Caco-2 (cell line): ENCODE results near the gene SLCO1C1. TPM values are rescaled to one million over a fixed set of nuclear protein-coding genes. Genes with fewer than 3 reads are reported as not detected.

Experiments
- BruUV-seq: library from RNA; stranded (reverse); fragments of 400-500 nt; replicated peaks from 2 replicates; lab custom pipeline; 2021; lab: Mats Ljungman, UMichigan
- CTCF ChIA-PET: fragments of 300-600 bp; sonication (Branson Sonifier 250); formaldehyde crosslinking; loops from one replicate; lab custom pipeline; 2022; ENCODE audit warnings: antibody characterized with exemption; lab: Charles Lee
- POLR2A ChIA-PET: fragments of 300-600 bp; sonication (Branson Sonifier 250); formaldehyde crosslinking; loops from one replicate; lab custom pipeline; 2022; ENCODE audit warnings: antibody characterized with exemption; lab: Charles Lee
- DNase-seq, 2 experiments: peaks; one replicate each; pipeline versions ENCODE4 v3.0.0 to v3.0.0-alpha.2; 2020 to 2022
- H3K27me3 ChIP-seq: replicated peaks from 2 replicates; pipeline ENCODE4 v1.6.0; 2011; ENCODE audit warnings: low read length; ENCODE audit not compliant: control insufficient read depth, insufficient read depth
- H3K36me3 ChIP-seq: 2 replicates; pipeline ENCODE4 v1.5.1; 2011; ENCODE audit warnings: low read length; ENCODE audit not compliant: control insufficient read depth, insufficient read depth
- H3K4me1 ChIP-seq: fragments of 250-450 bp; sonication (Bioruptor Pico); 2 replicates; pipeline ENCODE4 v1.5.1; 2020; ENCODE audit warnings: mild to moderate bottlenecking
- H3K4me3 ChIP-seq: 2 replicates; pipeline ENCODE4 v1.5.1; 2011; ENCODE audit warnings: low read depth, mild to moderate bottlenecking, control low read depth, low read length
- H3K9me3 ChIP-seq: fragments of 250-450 bp; sonication (Bioruptor Pico); 2 replicates; pipeline ENCODE4 v1.5.1; 2020; ENCODE audit warnings: mild to moderate bottlenecking, moderate library complexity
- H3K27ac Mint-ChIP-seq: one replicate; pipeline ENCODE4 v1.8.0; 2022; ENCODE audit warnings: mixed read lengths; ENCODE audit not compliant: unreplicated experiment
- H3K27me3 Mint-ChIP-seq: one replicate; pipeline ENCODE4 v1.8.0; 2022; ENCODE audit warnings: mixed read lengths; ENCODE audit not compliant: insufficient read depth, unreplicated experiment
- H3K36me3 Mint-ChIP-seq: one replicate; pipeline ENCODE4 v1.8.0; 2022; ENCODE audit warnings: mild to moderate bottlenecking, mixed read lengths; ENCODE audit not compliant: insufficient read depth, unreplicated experiment
- H3K4me1 Mint-ChIP-seq: one replicate; pipeline ENCODE4 v1.8.0; 2022; ENCODE audit warnings: low read depth, mixed read lengths; ENCODE audit not compliant: unreplicated experiment
- H3K4me3 Mint-ChIP-seq: one replicate; pipeline ENCODE4 v1.8.0; 2022; ENCODE audit warnings: mild to moderate bottlenecking, moderate library complexity, mixed read lengths; ENCODE audit not compliant: unreplicated experiment
- H3K9me3 Mint-ChIP-seq: one replicate; pipeline ENCODE4 v1.8.0; 2022; ENCODE audit warnings: mixed read lengths; ENCODE audit not compliant: unreplicated experiment
- intact Hi-C: fragments of 100-400 bp; cut with micrococcal nuclease; formaldehyde crosslinking; loops from one replicate; pipeline ENCODE4 v1.10.0; 2022; ENCODE audit not compliant: unreplicated experiment
- total RNA-seq: library from RNA; stranded (reverse); gene quantifications from 2 replicates; pipeline ENCODE4 v1.2.3, GENCODE V29; 2022
- TF ChIP-seq, protein P1 (sequence below), 2 experiments: fragments of 200-600 bp in 1 of 2; IDR thresholded peaks; 1 replicate in 1 of 2; 2 replicates in 1 of 2; pipeline versions ENCODE4 v1.5.1 to v1.8.0; 2011 to 2022; ENCODE audit warnings: antibody characterized with exemption in 1 of 2, control low read depth in 1 of 2, inconsistent platforms in 1 of 2, low read depth in 1 of 2, low read length in 1 of 2, mild to moderate bottlenecking in 1 of 2, moderate library complexity in 1 of 2; ENCODE audit not compliant: insufficient read depth in 1 of 2, severe bottlenecking in 1 of 2, unreplicated experiment in 1 of 2

Gene SLCO1C1
- total RNA-seq, 1 experiment from 2014 or later = not detected

GRCh38 chr12:20696181-20696905, 1.2 kb downstream of the SLCO1C1 start:
- no peak overlapping the region for H3K4me3 ChIP-seq
- TF ChIP-seq, protein P1, sequence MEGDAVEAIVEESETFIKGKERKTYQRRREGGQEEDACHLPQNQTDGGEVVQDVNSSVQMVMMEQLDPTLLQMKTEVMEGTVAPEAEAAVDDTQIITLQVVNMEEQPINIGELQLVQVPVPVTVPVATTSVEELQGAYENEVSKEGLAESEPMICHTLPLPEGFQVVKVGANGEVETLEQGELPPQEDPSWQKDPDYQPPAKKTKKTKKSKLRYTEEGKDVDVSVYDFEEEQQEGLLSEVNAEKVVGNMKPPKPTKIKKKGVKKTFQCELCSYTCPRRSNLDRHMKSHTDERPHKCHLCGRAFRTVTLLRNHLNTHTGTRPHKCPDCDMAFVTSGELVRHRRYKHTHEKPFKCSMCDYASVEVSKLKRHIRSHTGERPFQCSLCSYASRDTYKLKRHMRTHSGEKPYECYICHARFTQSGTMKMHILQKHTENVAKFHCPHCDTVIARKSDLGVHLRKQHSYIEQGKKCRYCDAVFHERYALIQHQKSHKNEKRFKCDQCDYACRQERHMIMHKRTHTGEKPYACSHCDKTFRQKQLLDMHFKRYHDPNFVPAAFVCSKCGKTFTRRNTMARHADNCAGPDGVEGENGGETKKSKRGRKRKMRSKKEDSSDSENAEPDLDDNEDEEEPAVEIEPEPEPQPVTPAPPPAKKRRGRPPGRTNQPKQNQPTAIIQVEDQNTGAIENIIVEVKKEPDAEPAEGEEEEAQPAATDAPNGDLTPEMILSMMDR (IDR thresholded peaks at IDR 0.05; ENCODE audit: insufficient read depth in 1 of 2, low read depth in 1 of 2, low read length in 1 of 2, severe bottlenecking in 1 of 2, unreplicated experiment in 1 of 2) = no peak
- H3K27me3 ChIP-seq = no peaks in the 10 kb centered on the region
- intact Hi-C loops = no loop called here
- no peaks in the 10 kb centered on the region for H3K9me3 ChIP-seq
- H3K4me1 ChIP-seq = no peaks in the 10 kb centered on the region
- H3K36me3 ChIP-seq = no peaks in the 10 kb centered on the region
- BruUV-seq = no TSS peak
- no peaks in the 10 kb centered on the region for H3K36me3 Mint-ChIP-seq
- H3K9me3 Mint-ChIP-seq = no peaks in the 10 kb centered on the region
- H3K27ac Mint-ChIP-seq = no peak overlapping the region
- H3K4me3 Mint-ChIP-seq = no peak overlapping the region
- no peaks in the 10 kb centered on the region for H3K4me1 Mint-ChIP-seq
- ChIA-PET CTCF (no interaction called here), POLR2A (no interaction called here)
- no peak for DNase-seq
- peaks cover 6% of the 10 kb centered on the region for H3K27me3 Mint-ChIP-seq

- POLR2A ChIA-PET = no interaction called here
- TF ChIP-seq, protein P1 (IDR thresholded peaks at IDR 0.05; ENCODE audit: insufficient read depth in 1 of 2, low read depth in 1 of 2, low read length in 1 of 2, severe bottlenecking in 1 of 2, unreplicated experiment in 1 of 2) = no peak
- H3K36me3 Mint-ChIP-seq = no peaks in the 10 kb centered on the region
- no peak overlapping the region for H3K27ac Mint-ChIP-seq
- BruUV-seq = no TSS peak
- Histone ChIP-seq H3K4me1 (no peaks in the 10 kb centered on the region), H3K4me3 (no peak overlapping the region), H3K9me3 (no peaks in the 10 kb centered on the region), H3K27me3 (no peaks in the 10 kb centered on the region), H3K36me3 (no peaks in the 10 kb centered on the region)
- no peak for DNase-seq
- no peaks in the 10 kb centered on the region for H3K9me3 Mint-ChIP-seq
- intact Hi-C loops = no loop called here
- CTCF ChIA-PET = interaction anchor here (0.6 kb wide), 1 partner anchor 1434 kb away, joined by 3 read pairs; no protein-coding TSS in a partner anchor
- no peak overlapping the region for H3K4me3 Mint-ChIP-seq
- peaks cover 2% of the 10 kb centered on the region for H3K27me3 Mint-ChIP-seq
- H3K4me1 Mint-ChIP-seq = no peaks in the 10 kb centered on the region
These were observed 6.0 kb downstream of the SLCO1C1 start for GRCh38 chr12:20701106-20701505.

DNA sequence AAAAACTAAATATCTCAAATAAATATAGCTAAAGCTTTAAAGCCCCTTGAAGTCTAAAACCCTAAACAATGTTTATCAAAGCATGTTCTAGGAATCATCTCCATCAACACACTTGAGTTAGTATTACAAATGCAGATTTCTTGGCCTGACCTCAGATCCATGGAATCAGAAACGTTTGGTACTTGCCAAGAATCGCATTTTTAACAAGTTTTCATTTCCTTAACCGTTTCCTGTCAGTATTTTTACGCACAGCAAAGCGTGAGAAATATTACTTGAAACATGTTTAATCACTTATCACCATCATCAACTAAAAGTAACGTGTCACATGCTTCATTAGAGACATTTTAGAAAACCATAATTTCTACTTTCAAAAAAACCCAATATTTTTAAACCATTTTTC, 9.7 kb downstream of the SLCO1C1 start:
- Mint-ChIP-seq H3K27me3 (peaks cover 6% of the 10 kb centered on the region), H3K4me3 (no peak overlapping the region), H3K4me1 (no peaks in the 10 kb centered on the region), H3K36me3 (no peaks in the 10 kb centered on the region), H3K27ac (no peak overlapping the region), H3K9me3 (no peaks in the 10 kb centered on the region)
- POLR2A ChIA-PET = no interaction called here
- CTCF ChIA-PET = no interaction called here
- BruUV-seq = no TSS peak
- no peaks in the 10 kb centered on the region for H3K9me3 ChIP-seq
- TF ChIP-seq, protein P1 (IDR thresholded peaks at IDR 0.05; ENCODE audit: insufficient read depth in 1 of 2, low read depth in 1 of 2, low read length in 1 of 2, severe bottlenecking in 1 of 2, unreplicated experiment in 1 of 2) = no peak
- no peak overlapping the region for H3K4me3 ChIP-seq
- H3K27me3 ChIP-seq = no peaks in the 10 kb centered on the region; the same call in 1 of the 2 replicates
- H3K4me1 ChIP-seq = no peaks in the 10 kb centered on the region
- intact Hi-C loops = no loop called here
- H3K36me3 ChIP-seq = no peaks in the 10 kb centered on the region
- DNase-seq = no peak
